ENCODE measurements around the gene USH1G.

Gene USH1G

DNA sequence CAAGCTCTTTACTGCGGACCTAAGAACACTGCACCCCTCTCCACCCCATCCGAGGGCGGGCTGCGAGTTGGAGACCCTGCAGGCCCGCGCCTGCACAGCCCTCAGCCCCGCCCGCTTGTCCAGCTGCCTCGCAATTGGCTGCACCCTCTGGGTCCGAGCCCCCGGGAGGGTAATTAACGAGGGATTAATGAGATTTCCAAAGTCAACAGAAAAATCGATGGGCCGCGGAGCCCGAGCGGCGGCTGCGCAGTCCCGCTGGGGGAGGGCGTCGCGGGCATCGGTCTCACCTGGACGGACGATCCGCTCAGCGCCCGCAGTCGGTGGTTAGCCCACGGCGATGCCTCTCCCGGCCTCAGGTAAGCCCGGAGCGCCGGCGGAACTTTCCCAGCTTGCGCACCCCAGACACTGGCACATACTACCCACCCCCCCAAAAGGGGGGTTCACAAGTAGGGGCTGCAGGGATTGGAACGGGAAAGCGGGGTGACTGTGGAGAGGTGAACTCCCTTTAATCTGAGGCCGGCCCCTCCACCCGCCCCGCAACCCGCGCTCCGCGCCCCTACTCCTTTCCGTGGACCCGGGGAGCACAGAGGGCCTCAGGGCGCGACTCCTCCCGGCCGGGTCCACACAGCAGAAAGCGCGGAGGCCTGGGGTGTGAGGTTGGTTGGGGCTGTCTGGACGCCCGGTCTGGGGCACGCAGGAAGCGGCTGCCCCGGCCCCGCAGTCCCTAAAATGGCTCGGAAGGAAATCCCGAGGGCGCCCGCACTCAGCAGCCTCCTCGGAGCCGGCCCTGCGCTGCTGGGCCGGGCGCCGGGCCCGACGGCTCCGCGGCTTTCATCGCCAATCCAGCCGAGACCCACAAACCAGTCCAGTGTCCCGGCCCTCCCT lies 12.8 kb upstream of the USH1G start, which contains the start of gene OTOP3:
Gene OTOP3, plus strand, starts transcription at position 314 of the 885 bp plus-strand sequence. Its CDS starts 24 bp downstream, at position 338.
- Histone ChIP-seq H3K27ac (replicated peaks) (no peak within 1 kb of the TSS), H3K27me3 (ENCODE audit: insufficient read depth, poor library complexity, severe bottlenecking) (peaks cover 34% of the 10 kb centered on the region), H3K4me3 (replicated peaks; ENCODE audit: insufficient read depth, low read length) (no peak within 1 kb of the TSS)
- DNase-seq (ENCODE audit: low read depth in 1 of 2, low spot score in 1 of 2) = no peak
- TF ChIP-seq POLR2AphosphoS5 (IDR thresholded peaks at IDR 0.05; ENCODE audit: low read depth) = no peak
- TF ChIP-seq, protein P1, sequence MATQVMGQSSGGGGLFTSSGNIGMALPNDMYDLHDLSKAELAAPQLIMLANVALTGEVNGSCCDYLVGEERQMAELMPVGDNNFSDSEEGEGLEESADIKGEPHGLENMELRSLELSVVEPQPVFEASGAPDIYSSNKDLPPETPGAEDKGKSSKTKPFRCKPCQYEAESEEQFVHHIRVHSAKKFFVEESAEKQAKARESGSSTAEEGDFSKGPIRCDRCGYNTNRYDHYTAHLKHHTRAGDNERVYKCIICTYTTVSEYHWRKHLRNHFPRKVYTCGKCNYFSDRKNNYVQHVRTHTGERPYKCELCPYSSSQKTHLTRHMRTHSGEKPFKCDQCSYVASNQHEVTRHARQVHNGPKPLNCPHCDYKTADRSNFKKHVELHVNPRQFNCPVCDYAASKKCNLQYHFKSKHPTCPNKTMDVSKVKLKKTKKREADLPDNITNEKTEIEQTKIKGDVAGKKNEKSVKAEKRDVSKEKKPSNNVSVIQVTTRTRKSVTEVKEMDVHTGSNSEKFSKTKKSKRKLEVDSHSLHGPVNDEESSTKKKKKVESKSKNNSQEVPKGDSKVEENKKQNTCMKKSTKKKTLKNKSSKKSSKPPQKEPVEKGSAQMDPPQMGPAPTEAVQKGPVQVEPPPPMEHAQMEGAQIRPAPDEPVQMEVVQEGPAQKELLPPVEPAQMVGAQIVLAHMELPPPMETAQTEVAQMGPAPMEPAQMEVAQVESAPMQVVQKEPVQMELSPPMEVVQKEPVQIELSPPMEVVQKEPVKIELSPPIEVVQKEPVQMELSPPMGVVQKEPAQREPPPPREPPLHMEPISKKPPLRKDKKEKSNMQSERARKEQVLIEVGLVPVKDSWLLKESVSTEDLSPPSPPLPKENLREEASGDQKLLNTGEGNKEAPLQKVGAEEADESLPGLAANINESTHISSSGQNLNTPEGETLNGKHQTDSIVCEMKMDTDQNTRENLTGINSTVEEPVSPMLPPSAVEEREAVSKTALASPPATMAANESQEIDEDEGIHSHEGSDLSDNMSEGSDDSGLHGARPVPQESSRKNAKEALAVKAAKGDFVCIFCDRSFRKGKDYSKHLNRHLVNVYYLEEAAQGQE (IDR thresholded peaks at IDR 0.05; ENCODE audit: insufficient replicate concordance, low read depth) = no peak
- no peak for TF ChIP-seq CTCF (IDR thresholded peaks at IDR 0.05; ENCODE audit: insufficient read depth, low read length)
- TF ChIP-seq GABPA (IDR thresholded peaks at IDR 0.05; ENCODE audit: low read depth) = no peak
- TF ChIP-seq SPI1 (IDR thresholded peaks at IDR 0.05; ENCODE audit: borderline replicate concordance, low read depth) = no peak

DNA sequence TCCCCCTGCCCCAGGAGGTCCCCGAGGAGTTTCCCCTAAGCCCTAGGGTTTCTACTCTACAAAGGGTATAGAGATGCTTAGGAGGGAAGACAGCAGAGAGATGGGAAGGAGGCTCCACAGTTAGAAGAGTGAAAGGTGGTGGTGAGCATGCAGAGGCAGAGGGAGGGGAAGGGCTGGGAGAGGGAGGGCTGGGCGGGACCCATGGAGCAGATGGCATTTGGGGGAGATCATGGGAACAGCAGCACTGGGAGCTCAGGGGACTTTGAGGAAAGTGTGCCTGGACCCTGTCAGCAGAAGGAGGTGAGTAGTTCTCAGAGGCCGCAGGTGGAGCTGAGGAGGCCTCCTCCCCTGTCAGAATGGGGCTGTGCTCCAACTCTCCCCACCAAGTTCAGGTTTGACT lies 12.0 kb upstream of the USH1G start:
- H3K27me3 ChIP-seq (ENCODE audit: insufficient read depth, poor library complexity, severe bottlenecking) = peaks cover 34% of the 10 kb centered on the region
- no peak overlapping the region for H3K4me3 ChIP-seq (replicated peaks; ENCODE audit: insufficient read depth, low read length)

More for the DNA sequence above, 12.0 kb upstream of the USH1G start:
- H3K27ac ChIP-seq (replicated peaks) = no peak overlapping the region
- TF ChIP-seq SPI1 (IDR thresholded peaks at IDR 0.05; ENCODE audit: borderline replicate concordance, low read depth) = no peak
- no peak for TF ChIP-seq GABPA (IDR thresholded peaks at IDR 0.05; ENCODE audit: low read depth)
- TF ChIP-seq CTCF (IDR thresholded peaks at IDR 0.05; ENCODE audit: insufficient read depth, low read length) = no peak
- TF ChIP-seq, protein P1 (IDR thresholded peaks at IDR 0.05; ENCODE audit: insufficient replicate concordance, low read depth) = no peak
- no peak for TF ChIP-seq POLR2AphosphoS5 (IDR thresholded peaks at IDR 0.05; ENCODE audit: low read depth)
- no peak for DNase-seq (ENCODE audit: low read depth in 1 of 2, low spot score in 1 of 2)
